ENCODE data around the gene ZNF473. TPM values are rescaled to one million over a fixed set of nuclear protein-coding genes. Genes with fewer than 3 reads are reported as not detected.
"Not testable (repeated sequence)": the region's sequence is repeated elsewhere in the genome, so short reads cannot be mapped to it uniquely, and the experiment has no call there.

The ZNF473 gene
- total RNA-seq, 1 donor from 2014 or later = 4.6 TPM

DNA sequence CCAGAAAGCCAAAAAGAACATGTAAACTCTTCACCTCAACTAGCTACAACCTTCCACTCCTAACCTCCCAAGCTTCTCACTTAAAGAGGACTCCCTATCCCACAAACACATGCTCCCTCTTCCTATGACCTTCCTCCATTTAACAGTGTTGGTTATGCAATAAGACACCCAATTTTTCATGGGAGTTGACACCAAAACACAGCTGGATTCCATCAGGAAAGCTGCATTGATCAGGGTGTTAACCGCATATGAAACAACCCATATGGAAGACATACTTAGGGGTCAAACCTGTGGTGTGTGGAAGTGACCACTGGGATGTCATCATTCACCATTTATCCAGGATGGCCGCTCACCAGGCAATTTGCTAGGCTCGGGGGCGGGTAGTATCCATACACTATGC, 21.9 kb downstream of the ZNF473 start:
- DNase-seq (ENCODE audit: low read depth in 2 of 2) = no peak

DNA sequence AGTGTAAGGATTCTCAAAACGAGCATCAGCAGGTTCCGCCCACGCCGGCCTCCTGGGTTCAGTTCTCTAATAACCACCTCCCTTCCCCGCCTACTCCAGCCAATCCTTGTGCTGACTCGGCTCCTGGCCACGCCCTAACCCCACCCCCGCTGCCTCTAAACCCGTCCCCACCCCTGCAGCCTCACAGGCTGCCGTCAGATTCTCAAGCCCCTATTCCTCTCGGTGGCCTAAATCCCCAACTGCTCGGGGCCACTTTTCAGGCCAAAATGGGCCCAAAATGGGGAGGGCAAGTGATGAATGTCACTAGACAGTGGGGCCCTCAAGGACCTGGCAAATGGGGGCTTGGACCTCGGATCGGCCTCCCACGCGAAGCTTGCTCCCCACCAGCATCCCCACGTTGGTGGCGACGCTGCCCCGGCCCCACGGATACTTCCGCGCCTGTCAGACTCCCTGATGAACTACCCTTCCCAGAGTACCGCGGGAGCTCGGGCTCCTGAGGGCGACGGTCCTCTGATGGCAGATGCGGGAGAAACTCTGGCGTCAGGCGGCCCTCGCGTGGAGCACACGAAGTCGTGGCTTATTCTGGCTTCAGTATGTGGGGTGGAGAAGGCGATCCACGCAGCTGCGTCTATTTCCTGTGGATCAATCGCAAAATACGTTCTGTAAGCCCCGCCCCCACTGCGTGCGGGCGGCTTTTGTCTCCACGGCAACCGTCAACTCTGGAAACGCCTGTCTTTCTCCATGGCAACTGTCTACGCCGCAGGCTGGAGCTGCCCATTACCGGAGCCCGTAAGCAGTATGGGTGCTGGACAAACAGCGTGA, 24.8 kb downstream of the ZNF473 start:
- DNase-seq (ENCODE audit: low read depth in 2 of 2) = peak; percentile 68 to 73

DNA sequence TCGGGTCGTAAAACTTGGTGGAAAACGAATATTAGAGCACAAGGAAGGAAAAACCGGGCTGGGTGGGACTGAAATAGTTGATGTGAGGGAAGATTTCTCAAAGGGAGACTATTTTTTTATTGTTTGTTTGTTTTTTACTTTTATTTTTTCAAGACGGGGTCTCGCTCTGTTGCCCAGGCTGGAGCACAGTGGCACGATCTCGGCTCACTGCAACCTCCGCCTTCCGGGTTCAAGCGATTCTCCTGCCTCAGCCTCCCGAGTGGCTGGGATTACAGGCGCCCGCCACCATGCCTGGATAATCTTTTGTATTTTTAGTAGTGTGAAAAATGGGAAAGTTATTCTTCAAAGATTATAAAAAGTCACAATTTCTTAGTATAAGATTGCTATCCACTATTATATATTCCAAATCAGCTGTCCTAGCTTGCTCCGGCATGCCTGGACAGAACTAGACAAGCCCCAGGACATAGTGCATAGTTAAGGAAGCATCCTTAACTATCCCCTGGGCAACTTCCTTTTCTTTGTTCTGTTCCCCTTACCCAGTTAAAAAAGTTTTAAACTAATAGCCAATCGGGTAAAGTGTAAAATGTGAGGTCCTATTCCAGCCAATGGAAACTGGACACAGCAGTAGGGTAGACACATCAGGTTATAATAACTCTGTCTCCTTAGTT, 25.6 kb downstream of the ZNF473 start:
- DNase-seq (ENCODE audit: low read depth in 2 of 2) = not testable (repeated sequence)

DNA sequence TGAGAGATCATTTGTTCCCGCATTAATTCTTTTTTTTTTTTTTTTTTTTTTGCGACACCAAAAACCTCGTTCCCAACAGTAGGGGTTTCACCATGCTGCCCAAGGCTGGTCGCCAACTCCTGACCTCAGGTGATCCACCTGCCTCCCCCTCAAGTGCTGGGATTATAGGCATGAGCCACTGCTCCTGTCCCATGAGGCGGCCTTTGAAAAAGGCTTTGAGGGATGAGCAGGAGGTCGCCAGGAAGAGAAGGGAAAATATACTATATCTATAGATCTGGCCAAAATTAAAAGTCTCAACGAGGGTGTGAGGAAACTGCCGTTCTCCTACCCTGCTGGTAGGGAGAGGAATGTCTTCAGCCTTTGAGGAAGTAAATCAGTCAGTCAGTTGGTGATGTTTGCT, 26.2 kb downstream of the ZNF473 start:
- DNase-seq (ENCODE audit: low read depth in 2 of 2) = no peak

DNA sequence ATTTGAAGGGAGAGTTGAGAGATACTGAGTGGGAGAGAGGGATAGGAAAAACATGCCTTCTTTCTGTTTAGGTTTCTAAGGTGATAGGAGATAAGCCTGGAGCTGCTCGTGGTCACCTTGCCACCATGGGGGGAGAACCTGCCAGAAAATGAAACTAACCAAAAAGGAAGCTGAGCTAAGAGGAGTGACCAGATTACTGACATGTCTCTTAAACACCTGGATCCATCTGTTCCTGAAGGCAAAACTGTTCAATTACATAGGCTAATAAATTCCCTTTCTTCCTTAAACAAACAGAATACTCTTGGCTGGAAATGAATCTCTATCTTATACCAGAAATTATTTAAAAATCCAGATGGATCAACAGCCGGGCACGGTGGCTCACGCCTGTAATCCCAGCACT, 27.3 kb downstream of the ZNF473 start:
- DNase-seq (ENCODE audit: low read depth in 2 of 2) = no peak

DNA sequence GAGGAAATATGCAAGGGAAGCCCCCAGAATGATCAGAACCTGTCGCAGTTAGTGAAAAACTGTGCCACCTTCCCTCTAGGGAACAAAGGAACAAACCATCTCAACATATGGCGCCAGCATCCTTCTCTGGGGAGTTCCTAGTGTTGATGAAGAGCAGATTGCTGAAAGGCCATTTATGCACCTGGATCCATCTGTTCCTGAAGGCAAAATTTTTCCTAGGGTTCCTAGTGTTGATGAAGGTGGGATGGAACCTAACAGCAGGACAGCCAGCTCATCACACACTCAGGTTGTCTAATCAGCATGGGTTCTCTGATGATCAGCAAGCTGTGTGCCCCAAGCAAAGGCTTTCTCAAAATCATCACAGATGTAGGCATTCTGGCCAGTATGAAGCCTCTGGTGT, 32.6 kb downstream of the ZNF473 start:
- DNase-seq (ENCODE audit: low read depth in 2 of 2) = no peak

DNA sequence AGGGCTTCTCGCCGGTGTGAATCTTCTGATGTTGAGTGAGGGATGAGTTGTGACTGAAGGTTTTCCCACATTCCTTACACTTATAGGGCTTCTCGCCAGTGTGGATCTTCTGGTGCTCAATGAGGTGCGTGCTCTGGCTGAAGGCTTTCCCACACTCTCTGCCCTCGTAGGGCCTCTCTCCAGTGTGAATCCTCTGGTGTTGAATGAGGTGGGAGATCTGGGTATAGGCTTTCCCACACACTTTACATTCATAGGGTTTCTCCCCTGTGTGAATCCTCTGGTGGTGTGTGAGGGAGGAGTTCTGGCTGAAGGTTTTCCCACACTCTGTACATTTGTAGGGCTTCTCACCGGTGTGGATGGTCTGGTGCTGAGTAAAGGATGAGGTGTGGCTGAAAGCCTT, 33.2 kb downstream of the ZNF473 start:
- no peak for DNase-seq (ENCODE audit: low read depth in 2 of 2)

DNA sequence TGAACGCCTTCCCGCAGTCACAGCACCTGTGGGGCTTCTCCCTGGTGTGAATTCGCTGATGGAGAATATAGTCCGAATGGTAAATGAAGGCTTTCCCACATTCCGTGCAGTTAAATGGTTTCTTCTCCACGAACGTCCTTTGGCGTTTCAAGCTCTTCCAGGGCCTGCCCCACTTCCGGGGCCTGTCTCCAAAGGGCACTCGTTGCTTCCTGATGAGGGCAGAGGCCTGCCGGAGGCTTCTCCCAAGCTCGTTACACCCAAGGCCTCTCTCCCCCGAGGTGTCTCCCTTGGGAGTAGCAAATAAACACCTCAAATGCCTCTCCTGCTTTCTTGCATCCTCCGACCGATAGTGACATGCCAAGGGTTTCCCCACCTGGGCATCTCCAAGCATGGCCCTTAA, 34.3 kb downstream of the ZNF473 start:
- no peak for DNase-seq (ENCODE audit: low read depth in 2 of 2)

DNA sequence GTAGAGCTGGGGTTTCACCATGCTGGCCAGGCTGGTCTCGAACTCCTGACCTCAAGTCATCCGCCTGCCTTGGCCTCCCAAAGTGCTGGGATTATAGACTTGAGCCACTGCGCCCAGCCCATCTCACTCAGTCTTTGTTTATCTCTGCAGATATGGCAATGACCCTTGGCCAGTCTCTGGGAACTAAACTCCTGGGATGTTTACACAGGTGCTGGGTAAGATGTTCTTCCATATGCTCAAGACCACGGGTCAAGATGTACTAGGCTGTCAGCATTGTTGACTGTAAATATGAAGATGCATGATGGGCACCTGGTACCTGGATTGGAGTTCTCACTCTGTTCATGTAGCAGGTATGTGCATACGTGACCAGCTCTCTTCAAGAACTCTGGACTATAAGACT, 35.8 kb downstream of the ZNF473 start:
- no peak for DNase-seq (ENCODE audit: low read depth in 2 of 2)

DNA sequence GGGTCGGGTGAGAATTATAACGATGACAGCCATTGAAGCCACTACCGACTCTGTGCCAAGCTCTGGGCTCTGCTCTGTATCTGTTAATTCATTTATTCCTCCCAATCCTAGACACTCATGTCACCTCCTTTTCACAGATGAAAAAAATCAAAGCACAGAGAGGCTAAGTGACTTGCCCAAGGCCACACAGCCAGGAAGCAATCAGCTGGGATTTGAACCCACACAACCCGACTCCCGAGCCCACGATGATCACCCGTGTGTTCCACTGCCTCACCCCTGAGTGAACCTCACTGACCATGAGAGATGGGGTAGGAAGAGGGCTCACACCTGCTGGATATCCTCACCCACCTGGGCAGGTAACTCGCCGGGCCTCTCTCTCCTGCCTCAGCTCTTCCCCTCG, 40.1 kb downstream of the ZNF473 start:
- DNase-seq (ENCODE audit: low read depth in 2 of 2) = no peak

DNA sequence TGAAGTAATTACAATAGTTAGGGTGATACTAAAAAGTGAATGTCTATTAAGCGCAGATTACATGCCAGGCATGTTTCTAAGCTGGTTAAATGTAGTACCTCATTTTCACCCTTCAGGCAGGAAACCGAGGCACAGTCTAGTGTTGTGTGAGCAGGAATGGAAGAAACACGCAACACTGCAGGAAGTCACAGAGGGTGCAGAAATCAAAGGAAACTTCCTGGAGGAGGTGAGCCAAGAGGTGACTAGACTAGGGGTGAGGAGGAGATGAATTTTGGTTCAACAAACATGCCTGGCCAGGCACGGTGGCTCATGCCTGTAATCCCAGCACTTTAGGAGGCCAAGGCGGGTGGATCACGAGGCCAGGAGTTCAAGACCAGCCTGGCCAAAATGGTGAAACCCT, 41.8 kb downstream of the ZNF473 start:
- no peak for DNase-seq (ENCODE audit: low read depth in 2 of 2)

DNA sequence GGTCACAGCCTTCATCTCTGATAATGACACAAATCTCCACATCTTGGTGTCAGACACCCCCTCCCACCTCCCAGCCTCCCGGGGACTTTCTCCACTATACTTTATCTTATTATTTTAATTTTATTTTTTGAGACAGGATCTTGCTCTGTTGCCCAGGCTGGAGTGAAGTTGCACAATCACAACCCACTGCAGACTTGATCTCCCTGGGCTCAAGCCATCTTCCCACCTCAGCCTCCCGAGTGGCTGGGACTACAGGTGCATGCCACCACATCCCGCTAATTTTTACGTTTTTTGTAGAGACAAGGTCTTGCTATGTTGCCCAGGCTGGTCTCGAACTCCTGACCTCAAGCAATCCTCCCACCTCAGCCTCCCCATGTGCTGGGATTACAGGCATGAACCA, 42.6 kb downstream of the ZNF473 start:
- DNase-seq (ENCODE audit: low read depth in 2 of 2) = not testable (repeated sequence)

DNA sequence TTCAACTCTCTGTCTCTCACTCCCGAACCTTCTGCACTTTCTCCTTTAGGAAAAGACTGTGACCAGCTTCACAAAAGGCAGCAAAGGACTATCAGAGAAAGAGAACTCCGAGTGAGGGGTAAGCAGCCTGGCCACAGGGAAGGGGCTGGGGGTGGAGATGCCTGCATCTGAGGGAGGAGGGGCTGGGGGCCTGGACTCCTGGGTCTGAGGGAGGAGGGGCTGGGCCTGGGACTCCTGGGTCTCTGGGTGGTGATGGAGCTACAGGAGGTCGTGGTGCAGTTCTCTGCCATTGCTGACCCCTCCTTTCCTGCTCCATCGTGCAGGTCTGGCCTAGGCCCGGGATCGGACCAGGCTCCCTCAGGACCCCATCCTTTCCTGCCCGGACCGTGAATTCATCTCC, 49.3 kb downstream of the ZNF473 start:
- not testable (repeated sequence) for DNase-seq (ENCODE audit: low read depth in 2 of 2)

DNA sequence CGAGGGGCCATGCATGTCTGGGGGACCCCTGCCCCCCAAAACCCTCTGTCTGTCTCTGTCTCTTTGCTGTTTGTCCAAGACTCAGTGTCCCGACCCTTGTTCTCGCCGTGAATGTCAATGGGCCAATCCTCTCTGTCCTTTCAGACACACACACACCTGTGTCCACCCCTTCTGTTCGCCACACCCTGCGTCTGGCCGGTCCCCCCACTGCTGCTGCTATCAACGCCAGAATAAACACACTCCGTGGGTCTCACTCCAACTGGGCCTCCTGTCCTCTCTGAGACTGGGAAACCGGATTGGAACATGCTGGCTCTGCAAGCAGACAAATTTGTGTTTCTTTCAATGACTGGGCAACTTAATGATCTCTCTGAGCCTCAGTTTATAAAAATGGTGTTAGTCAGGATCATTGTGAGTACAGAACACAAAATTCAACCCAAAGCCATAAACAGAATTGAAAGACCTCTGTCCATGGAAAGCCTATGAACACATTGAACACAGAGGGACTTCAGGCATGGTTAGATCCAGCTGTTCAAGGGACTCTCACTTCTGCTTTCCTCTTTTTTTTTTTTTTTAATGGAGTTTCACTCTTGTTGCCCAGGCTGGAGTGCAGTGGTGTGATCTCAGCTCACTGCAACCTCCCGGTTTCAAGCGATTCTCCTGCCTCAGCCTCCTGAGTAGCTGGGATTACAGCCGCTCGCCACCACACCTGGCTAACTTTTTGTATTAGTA, 50.0 kb downstream of the ZNF473 start:
- not testable (repeated sequence) for DNase-seq (ENCODE audit: low read depth in 2 of 2)

DNA sequence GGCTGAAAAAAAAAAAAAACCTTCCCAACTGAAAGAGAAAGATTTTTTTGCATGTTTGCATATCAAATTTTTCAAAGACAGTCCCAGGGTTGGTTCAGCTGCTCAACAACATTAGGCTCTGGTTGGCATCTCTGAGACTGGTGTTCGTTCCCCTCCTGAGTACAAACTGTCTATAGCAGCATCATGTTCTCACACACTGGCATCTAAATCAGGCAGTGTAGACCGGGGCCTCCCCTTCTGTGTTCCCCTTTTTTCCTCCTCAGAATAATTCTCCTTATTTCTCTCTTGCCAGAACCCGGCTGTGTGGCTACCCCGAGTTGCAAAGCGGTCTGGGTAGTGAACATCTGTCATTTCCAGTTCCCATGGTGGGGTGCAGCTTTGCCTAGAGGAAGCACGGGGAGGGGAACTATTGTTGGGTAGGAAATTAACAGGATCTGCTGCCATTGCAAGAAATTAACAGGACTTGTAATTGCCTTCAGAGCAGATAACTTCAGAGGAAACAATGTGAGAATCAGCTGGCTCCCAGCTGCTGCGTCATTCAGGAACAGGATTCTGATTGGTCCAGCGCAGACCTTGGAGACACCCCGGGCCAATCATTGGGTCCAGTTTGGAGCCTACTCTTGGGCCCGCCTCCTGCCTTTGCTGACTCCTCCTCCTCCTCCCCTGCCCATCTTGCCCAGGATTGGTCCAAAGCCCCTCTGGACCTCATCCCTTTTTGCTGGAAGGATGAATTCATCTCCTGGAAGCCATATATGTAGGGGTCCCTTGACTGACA, 51.0 kb downstream of the ZNF473 start:
- DNase-seq (ENCODE audit: low read depth in 2 of 2) = not testable (repeated sequence)

DNA sequence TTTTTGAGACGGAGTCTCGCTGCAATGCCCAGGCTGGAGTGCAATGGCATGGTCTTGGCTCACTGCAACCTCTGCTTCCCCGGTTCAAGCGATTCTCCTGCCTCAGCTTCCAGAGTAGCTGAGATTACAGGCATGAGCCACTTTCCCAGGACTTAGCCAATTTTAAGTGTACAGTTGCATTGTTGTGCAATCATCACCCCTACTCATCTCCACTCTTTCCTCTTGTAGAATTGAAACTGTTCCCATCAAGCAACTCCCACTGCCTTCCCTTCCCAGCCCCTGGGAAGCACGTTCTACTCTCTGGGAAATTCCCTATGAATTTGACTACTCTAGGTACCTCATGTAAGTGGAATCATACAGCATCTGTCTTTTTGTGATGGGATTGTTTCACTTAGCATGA, 53.2 kb downstream of the ZNF473 start:
- not testable (repeated sequence) for DNase-seq (ENCODE audit: low read depth in 2 of 2)

DNA sequence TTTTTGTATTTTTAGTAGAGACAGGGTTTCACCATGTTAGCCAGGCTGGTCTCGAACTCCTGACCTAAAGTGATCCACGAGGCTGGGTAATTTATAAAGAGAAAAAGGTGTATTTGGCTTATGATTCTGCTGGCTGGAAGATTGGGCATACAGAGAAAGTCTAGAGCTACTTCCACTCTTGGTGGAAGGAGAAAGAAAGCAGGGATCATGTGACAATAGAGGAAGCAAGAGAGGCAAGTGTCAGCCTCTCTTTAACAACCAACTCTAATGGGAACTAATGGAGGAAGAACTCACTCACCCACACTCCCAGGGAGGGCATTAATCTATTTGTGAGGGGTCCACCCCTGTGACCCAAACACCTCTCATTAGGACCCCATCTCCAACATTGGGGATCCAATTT, 58.6 kb downstream of the ZNF473 start:
- DNase-seq (ENCODE audit: low read depth in 2 of 2) = not testable (repeated sequence)

DNA sequence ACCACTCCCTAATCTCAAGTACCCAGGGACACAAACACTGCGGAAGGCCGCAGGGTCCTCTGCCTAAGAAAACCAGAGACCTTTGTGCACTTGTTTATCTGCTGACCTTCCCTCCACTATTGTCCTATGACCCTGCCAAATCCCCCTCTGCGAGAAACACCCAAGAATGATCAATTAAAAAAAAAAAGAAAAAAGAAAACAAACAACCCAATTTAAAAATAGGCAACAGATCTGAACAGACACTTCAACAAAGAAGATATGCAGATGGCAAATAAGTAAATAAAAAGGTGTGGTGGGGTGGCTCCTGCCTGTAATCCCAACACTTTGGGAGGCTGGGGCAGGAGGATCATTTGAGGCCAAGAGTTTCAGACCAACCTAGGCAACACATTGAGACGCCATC, 61.3 kb downstream of the ZNF473 start:
- DNase-seq (ENCODE audit: low read depth in 2 of 2) = not testable (repeated sequence)

DNA sequence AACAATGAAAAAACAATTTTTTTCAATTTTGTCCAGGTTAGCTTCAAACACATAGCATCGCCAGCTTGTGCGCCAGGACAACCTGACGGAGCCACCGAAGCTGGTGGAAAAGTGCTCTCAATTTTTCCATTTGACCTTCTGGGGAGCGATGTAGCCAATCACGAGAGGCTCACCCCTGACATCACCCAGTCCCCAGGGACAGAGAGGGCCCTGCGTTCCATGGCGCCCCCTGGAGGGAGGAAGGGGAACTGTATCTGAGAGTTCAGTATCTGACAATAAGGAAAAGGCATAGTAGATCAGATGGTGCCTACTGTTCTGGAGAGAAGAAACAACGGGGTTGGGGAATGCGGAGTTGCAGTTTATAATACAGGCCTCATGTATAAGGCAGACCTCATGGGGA, 64.9 kb downstream of the ZNF473 start:
- not testable (repeated sequence) for DNase-seq (ENCODE audit: low read depth in 2 of 2)

DNA sequence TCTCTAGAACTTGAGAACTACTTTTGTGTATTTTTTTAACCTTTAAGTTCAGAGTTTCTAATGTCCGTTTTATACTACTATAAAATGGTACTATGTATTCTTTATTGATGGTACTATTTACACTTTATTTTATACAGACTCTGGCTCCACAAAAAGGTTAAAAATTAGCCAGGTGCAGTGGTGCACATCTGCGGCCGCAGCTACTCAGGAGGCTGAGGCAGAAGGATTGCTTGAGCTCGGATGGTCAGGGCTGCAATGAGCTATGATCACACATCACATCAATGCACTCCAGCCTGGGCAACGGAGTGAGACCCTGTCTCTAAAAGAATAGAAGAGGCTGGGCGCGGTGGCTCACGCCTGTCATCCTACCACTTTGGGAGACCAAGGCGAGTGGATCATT, 66.0 kb downstream of the ZNF473 start:
- not testable (repeated sequence) for DNase-seq (ENCODE audit: low read depth in 2 of 2)

DNA sequence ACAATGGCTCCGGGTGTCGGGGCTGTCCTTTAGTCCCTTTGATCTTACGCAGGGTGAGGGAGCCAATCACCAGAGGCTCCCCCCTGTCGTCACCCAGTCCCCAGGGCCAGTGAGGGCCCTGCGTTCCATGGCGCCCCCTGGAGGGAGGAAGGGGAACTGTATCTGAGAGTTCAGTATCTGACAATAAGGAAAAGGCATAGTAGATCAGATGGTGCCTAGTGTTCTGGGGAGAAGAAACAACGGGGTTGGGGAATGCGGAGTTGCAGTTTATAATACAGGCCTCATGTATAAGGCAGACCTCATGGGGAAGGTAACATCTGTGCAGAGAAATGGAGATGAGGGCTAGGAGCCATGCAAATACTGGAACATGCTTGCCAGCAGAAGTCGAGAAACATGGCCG, 66.8 kb downstream of the ZNF473 start:
- DNase-seq (ENCODE audit: low read depth in 2 of 2) = not testable (repeated sequence)

DNA sequence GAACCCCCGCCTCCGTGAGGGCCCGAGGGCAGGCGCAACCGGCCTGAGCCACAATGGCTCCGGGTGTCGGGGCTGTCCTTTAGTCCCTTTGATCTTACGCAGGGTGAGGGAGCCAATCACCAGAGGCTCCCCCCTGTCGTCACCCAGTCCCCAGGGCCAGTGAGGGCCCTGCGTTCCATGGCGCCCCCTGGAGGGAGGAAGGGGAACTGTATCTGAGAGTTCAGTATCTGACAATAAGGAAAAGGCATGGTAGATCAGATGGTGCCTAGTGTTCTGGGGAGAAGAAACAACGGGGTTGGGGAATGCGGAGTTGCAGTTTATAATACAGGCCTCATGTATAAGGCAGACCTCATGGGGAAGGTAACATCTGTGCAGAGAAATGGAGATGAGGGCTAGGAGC, 72.1 kb downstream of the ZNF473 start:
- not testable (repeated sequence) for DNase-seq (ENCODE audit: low read depth in 2 of 2)
